GM19035 (cell line): ENCODE measurements around the gene IFT43.

Experiments used
- ATAC-seq: cut with Tn5 transposase; IDR thresholded peaks from one replicate; pipeline ENCODE4 v1.9.1; 2021; ENCODE audit not compliant: unreplicated experiment

Gene IFT43

DNA sequence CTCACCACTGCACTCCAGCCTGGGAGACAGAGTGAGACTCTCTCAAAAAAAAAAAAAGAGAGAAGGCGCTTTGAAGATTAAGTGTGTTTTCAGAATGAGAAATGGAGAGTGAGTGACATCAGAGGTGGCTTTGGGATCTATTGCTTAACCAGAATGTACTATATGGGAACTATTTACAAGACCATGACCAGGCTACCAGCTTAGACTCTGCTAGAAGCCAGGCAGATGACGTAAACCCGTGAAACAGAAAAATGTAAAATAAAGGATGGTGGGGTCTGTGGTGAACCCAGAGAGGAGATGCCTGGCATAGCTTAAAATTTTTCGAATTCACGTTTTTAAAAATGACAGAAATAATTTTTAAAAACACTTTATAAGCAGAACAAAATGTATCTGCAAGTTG is 82.0 kb downstream of the IFT43 start:
- no peak for ATAC-seq

DNA sequence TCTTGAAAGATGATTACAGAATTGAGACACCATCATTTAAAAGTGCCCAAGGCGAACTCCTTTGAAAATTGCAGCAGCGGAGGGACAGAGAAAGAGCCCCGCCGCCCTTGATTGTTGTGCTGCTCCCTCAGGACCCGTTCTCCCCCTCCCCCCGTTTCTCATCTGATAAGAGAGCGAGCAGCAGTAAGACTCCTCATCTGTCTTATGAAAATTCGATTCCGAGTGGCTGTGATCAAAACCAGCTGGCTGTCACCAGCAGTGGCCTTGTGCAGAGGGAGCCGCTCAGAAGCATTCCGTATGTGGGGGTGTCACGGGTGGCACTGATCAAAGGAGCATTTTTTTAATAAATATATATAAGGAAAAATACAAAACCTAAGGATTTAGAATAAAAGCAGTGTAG is 88.2 kb downstream of the IFT43 start:
- no peak for ATAC-seq

DNA sequence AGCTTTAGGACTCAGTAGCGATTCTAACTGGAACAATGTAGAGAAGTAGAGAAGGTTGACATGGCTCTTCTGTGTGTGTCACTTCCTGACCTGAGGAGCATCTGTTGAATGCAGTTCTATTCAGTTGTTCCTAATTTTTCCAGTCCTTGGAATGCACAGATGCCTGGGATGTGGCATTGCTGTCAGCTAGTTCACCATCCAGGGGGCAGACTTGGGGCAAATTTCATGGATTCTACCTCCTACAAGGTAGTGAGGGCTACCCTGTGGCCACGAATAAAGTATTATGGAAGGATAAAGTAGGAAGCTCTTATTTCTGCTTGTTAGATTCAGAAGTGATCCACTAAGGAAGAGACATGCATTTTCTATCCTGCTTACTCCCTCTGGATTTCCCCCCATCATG is 91.8 kb downstream of the IFT43 start:
- no peak for ATAC-seq

DNA sequence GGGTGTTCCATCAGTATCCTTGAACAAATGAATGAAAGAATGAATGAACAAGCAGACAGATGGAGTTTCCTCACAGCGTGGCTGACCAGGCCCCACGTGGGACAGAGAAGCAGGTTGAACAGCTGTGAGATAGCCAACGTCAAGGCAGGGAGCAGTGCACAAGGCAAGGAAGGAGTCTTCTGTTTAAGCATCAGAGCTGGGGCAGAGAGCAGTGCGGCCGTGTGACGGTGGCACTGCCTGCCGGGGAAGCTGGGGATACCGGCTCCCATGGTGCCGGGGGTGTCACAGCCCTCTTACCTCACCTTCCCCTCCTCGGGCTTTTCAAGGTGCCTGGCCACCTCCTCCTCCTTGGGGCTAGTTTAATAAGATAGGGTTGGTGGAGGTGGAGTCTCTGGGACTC is 92.9 kb downstream of the IFT43 start:
- no peak for ATAC-seq

DNA sequence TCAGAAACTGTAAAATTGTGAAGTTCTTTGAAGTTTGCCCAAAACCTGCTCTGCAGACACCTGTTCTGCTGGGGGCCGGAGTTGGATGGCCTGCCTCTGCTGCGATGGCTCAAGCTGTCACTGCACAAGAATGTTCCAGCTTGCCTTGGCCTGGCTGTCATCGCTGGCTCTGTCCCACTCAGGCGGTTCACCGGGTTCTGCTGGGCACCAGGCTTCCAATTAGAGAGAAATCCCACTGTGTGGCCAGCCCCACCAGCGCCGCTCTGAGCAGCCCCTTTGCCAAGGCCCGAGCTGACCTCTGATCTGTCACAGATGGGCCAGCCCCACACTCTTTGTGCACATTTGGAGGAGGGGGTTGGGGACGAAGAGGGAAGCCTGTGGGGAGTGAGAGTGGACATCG is 94.5 kb downstream of the IFT43 start:
- no peak for ATAC-seq

DNA sequence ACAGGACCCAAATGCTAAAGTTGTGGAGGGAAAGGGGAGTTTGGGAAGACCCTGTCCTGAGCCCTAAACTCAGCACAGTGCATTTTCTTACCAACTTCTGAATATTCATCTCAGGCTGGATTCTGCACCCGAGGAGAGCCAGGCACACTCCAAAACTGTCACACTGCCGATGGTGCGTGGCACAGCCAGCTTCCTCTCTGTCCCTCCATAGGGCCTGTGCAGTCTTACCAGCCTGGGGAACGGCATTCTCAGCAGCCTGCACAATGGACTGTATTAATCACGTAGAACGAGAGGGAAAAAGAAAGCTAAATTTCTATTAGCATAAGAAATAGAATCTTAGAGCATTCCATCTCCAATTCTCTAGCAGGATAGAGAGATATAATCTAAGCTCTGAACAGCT is 94.9 kb downstream of the IFT43 start:
- ATAC-seq, result no peak

DNA sequence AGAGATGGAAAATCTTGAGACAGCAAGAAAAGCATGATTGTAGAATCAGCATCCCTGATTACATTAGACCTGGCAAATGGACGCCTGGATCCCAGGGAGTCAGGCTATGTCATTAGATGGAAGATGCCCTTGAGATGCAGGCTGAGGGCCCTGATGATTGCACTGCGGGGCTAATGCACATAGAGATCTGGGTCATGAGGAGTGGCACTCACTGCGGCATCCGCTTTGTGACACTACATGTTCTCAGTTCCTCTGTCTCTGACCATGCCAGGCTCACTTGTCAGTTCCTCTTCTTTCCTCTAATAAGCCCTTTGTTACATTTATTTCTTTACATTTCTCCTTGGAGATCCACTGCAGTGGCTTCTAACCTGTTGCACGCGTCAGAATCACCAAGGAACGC is 96.1 kb downstream of the IFT43 start:
- no peak for ATAC-seq

DNA sequence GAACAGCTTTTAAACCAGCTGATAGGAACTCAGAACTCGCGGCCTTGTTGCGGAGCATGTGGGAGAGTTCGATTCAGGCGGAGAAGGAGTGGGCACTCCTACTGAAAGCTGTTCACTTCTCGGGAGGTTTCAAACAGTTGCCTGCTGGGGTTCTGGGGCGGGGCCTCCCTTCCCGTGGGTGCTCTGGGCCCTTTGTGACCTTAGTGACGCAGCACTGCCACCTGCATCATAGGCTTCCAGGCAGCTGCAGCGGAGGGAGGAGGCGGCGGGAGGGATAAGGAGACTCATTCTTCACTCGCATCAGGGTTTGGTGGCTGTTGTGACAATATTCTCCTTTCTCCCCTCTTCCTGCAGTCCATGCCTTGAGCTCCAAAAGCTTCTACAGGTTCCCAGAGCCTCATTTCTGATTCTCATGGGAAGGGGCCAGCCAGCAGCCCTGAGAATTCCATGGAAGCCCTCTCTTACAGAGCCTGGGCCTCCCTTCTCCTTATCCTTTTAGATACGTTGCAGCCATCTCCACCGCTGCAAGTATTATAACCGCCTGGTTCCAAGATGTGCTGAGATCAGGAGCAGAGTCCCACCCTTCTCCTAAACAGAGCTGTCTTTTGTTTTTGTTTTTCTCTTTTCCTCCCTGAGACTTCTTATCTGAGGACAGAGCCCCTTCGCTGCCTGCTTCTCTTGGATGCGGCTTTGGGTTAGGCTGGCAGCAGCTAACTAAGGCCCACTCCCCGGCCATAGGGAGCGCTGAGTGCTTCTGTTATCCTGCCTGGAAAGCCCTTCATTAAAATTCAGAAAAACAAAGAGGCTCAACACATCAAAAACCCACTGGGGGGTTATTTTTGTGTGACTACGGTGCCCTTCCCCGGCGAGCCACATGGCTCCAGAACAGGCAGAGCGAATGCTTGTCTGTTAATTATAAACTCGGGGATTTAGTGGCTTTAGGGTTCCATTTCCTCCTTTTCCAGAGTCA is 98.5 kb downstream of the IFT43 start:
- ATAC-seq, result no peak

DNA sequence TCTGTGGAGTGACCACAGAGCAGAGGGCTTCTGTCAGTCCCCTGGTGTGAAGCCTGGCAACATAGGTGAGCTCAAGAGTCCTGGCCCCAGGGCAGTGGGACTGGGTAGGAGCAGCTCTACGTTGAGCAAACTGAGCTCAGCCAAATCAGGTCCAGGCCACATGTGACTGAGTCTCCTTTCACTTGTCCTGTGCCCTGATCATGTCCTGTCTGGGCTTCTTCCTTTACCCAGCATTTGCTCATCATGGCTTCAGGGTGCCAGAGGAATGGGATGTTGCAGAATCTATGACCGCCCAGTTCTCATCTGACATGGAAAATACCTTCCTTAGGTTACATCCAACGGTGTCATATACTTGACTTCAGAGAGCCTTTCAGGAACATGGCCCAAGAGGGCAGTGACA is 99.8 kb downstream of the IFT43 start:
- ATAC-seq, result no peak

DNA sequence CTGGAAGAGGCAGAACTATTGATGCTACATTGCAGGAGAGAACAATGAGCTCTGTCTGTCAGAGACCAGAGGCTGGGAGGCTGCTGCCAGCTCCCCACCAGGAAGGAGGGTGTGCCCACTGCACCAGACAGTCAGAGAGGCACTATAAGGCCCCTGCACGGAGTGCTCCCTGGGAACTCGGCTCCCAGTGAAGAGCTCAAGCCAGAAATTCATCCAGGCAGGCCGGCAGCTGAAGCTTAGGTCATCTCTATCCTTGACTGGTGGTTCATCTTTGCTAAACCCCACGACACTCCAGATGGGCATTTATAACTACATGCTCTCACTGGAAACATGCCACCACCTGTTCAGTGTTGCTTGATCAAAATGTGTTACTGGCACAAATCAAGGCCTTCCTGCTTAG is 101.1 kb downstream of the IFT43 start:
- no peak for ATAC-seq

DNA sequence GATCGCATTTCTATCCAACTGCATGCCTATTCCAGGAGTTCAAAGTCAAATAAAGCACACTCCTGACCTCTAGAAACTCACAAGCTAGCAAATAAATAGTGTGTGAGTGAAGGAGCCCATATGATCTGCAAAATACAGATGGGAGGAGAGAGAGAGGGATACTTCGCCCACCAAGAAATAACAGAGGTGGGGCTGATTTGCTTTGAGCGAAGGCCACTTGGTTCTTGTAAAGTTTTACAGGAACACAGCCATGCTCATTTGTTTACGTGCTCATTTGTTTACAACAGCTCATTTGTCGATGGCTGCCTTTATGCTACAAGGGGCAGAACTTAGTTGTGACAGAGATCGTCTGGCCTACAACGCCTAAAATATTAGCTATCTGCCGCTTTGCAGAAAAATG is 102.8 kb downstream of the IFT43 start:
- no peak for ATAC-seq

DNA sequence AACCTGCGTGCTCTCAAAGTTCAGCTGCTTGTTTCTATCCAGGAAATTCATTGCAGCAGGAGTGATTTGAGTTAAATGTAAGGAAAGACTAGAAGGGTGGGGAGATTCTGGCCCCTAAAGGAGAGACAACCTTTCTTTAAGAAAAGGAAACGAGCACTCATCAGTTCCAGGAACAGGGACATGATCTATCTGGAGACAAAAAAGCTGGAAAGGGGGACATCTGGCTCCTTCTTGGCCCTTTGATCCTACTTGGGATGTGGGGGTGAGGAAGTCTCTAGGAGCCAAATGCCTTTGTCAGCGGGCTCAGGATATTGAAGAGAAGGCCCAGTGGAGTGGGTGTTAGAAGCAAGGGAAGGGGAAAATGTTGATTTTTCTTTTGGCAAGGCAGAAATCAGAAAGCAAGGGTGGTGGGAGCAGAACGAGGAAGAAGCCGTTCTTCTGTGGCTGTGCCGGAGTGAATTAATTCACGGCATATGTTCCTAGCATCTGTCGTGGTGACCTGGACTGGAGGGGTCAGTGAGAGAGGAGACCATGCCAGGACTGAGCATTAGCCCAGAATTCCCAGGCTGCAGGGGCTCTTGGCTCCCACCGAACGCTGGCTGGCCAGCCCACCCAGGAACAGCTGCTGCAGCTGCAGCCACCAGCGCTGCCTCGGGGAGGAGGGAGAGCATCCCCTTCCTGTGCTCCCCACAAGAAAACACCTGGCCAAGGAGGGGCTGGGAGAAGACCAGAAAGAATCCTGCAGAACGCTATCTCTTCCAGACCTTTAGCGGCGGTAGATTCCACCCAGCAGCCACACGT is 103.4 kb downstream of the IFT43 start:
- no peak for ATAC-seq

DNA sequence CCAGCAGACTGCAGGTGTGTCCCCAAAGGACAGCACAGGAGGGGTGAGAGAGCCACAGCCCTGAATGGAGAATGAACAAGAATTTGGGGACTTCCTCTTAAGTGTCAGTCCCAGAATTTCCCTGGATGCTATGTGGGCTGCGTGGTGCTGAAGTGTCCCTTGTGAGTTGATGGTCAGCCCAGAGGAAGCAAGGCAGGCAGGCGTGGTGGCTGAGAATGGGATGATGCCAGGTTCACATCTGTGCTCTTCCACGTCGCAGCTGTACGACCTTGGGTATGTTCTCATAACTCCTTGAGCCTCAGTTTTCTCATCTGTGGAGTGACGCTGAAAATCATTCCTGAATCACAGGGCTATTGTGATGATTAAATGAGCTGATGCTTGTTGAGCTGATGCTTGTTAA is 104.0 kb downstream of the IFT43 start:
- no peak for ATAC-seq

DNA sequence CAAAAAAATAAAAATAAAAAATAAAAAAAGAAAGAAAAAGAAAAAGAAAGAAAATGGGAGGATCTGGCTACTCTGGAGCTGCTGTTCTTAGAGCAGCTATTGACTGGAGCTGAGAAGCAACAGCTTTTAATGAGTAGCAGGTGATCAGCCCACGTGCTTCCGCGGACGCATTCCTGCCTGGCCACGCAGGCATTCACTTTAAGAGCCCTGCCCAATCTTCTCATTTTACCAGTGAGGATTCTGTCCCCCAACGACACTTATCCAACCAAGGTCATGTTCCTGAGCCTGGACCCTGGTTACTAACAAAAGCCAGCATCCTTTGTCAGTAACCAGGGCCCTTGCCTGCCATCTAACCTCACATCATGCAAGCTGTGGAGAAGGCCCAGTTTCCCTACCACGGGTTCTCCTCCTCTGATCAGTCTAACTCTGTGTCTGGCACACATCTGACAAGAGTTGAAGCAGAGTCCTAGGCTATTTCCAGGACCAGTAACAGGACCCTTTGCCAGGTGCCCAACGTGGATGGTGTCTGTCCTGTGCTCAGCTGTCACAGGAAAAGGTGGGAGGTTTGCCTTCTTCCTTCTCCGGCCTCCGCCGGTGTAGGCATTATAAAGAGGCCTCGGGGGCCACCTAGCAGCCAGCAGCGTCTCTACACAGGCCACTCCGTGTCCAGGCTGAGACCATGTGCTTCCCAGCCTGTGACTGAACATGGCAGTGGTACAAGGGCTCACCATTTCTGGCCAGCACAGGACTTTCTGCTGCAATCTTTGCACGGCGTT is 105.2 kb downstream of the IFT43 start:
- ATAC-seq, result no peak

DNA sequence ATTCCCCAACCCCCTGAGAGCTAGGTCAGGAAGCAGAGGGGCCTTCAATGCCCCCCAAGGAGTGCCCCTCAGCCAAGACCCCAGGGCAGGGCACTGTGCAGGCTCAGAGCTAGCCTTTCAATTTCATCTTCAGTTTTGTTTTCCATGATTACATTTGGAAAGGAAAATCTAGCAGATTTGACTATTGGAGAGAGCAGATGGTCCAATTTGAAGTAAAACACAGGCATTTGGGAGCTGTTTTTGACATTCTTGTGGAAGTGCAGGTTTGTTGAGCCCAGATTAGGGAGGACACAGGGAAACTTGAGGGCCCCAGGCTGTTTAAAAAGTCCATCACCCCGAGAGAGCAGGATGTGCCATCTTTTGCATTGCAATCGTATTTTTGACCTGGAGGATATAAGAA is 107.5 kb downstream of the IFT43 start:
- ATAC-seq, result no peak

DNA sequence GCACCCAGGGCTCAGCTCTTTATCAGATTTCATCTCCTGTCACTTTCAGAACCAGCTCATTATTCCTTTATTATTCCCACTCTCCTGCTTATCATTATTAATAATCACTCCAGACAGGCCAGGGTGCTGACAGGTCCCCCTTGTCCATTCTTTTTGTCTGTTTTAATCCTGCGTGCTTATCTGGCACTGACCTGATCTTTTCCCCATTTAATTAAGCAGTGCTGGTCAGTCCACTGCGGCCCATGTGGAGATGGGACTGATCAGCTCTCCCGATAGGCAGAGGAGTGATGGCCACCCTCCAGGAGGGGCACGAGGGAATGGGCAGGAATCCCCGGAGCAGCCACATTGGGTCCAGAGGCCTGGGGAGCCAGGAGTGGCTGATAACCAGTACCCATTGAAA is 110.7 kb downstream of the IFT43 start:
- ATAC-seq, result no peak

DNA sequence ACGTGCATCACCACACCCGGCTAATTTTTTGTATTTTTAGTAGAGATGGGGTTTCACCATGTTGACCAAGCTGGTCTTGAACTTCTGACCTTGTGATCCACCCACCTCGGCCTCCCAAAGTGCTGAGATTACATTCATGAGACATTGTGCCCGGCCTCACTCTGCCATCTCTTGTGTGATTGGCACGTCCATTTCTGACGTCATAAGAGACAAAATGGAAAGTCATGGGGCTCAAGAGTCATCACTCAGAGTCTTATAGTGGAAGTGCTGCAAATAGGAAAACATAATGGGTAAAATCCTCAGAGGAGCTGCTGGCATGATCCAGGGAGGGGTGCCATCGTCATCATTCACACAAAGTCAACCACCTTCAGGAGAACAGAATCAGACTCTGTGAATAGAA is 112.0 kb downstream of the IFT43 start:
- ATAC-seq, result no peak

DNA sequence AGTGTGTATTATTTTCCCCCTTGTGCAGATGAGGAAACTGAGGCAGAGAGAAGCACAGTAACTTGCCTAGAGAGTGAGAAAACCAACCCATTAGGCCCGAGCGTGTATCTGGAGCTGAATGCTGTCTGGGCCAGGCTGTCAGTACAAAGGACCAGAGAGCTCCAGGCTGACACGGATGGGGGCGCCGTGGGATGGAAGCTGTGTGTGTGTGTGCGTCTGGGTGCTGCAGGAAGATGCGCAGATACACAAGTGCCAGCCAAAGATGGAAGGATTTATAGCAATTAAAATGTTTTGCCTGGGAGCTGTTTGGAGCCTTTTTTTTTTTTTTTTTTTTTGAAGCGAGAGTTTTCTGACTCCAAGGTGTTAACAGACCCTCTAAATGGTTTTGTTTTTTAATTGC is 112.5 kb downstream of the IFT43 start:
- ATAC-seq, result no peak

DNA sequence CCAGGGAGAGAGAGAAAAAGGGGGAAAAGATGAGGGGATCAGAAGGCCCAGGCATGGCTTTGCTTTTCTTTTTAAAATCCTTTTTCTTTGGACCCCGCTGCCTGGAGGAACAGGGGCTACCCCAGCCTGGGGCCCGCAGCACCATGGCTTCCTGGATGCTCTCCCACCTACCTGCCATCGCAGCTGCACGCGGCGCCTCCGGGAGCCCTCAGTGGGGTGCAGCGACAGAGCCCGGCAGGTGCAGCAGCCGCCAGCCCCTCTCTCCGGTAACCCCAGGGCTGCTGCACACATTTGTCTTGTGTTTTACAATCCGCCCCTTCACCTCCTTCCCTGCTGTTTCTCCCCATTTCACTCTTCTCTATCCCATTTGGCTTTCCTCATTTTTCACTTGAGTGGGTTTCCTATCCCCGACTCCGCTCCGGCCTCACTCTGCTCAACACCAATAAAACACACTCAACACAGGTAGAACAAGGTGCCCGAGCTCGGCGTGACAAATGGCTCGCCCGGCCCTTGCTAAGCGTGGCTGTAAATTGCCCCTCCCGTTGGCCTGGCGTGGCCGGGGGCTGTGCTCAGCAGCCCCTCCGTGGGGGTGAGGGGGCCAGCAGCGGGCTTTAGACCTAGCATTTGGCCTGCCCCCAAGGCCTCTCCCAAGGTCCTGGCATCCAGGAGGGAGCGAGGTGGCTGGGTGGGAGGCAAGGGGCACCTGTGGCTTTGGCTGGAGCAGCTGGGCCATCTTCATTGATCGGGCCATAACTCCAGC is 113.5 kb downstream of the IFT43 start:
- ATAC-seq, result no peak

DNA sequence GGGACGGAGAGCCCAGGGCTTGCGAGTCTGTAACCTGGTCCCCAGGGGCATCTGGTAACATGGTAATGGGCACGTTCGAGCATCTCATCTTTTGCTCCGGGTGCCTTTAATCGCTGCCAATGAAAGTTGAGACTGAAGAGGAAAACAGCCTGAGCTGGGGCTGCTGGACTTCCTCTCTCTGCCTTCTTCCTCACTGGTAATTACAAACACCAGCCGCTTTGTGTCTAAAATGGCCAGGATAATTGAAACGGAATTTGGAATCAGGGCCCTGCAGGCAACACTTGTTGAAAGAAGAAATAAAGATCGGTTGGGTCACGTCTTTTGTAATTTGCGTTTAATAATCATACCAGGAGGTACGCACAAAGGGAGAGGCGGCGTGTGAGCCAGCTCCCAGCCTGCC is 114.7 kb downstream of the IFT43 start:
- no peak for ATAC-seq
